SH-SY5Y (cell line): ENCODE measurements around the gene PIGP.

Experiments used
- GATA2 ChIP-seq: IDR thresholded peaks from 2 replicates; pipeline ENCODE4 v1.6.1; 2011; ENCODE audit warnings: mild to moderate bottlenecking, low read depth, low read length
- GATA3 ChIP-seq: IDR thresholded peaks from 2 replicates; pipeline ENCODE4 v1.6.1; 2011; ENCODE audit warnings: low read depth, mild to moderate bottlenecking, low read length, moderate library complexity

GRCh38 chr21:37101384-37101783 lies 28.5 kb upstream of the PIGP start:
- TF ChIP-seq GATA2 (no peak), GATA3 (no peak)
